Epithelial cell of prostate (primary cell): ENCODE measurements around the gene UBASH3B.

Experiments
- DNase-seq: peaks from one replicate; pipeline ENCODE4 v3.0.0-alpha.2; 2011; ENCODE audit warnings: low read depth, low spot score
- H3K27ac ChIP-seq: fragments of 450-650 bp; 2 replicates; pipeline ENCODE4 v1.5.1; 2017; ENCODE audit warnings: mild to moderate bottlenecking

The UBASH3B gene

GRCh38 chr11:122799406-122800105 is 144.0 kb downstream of the UBASH3B start:
- DNase-seq: no peak
- H3K27ac ChIP-seq: peak overlapping the region; percentile 13

GRCh38 chr11:122802876-122803275 is 147.4 kb downstream of the UBASH3B start:
- peak overlapping the region; percentile 99 for H3K27ac ChIP-seq
- DNase-seq: no peak

GRCh38 chr11:122803306-122803705 is 147.8 kb downstream of the UBASH3B start:
- DNase-seq: peak; percentile 99
- H3K27ac ChIP-seq: peak overlapping the region; percentile 99

GRCh38 chr11:122803716-122804115 is 148.2 kb downstream of the UBASH3B start:
- peak; percentile 95 for DNase-seq
- H3K27ac ChIP-seq: peak overlapping the region; percentile 99

GRCh38 chr11:122804161-122804560 is 148.6 kb downstream of the UBASH3B start:
- peak; percentile 93 for DNase-seq
- peak overlapping the region; percentile 99 for H3K27ac ChIP-seq

- DNase-seq: peak; percentile 79
- H3K27ac ChIP-seq: peak overlapping the region; percentile 99
These were observed 149.3 kb downstream of the UBASH3B start for GRCh38 chr11:122804796-122805195.

- H3K27ac ChIP-seq: peak overlapping the region; percentile 53
These were observed 152.4 kb downstream of the UBASH3B start for GRCh38 chr11:122807731-122808477.

GRCh38 chr11:122808478-122808869 is 153.0 kb downstream of the UBASH3B start:
- DNase-seq: no peak
- peak overlapping the region; percentile 53 for H3K27ac ChIP-seq

More at GRCh38 chr11:122807731-122808477, 152.4 kb downstream of the UBASH3B start:
- DNase-seq: no peak

- H3K27ac ChIP-seq: no peak overlapping the region
- no peak for DNase-seq
These were observed 154.3 kb downstream of the UBASH3B start for GRCh38 chr11:122809866-122810265.

- peak overlapping the region; percentile 0 for H3K27ac ChIP-seq
- DNase-seq: no peak
These were observed 156.2 kb downstream of the UBASH3B start for GRCh38 chr11:122811721-122812120.

GRCh38 chr11:122812638-122813037 is 157.1 kb downstream of the UBASH3B start:
- no peak for DNase-seq
- H3K27ac ChIP-seq: no peak overlapping the region

GRCh38 chr11:122813176-122813893 is 157.8 kb downstream of the UBASH3B start:
- H3K27ac ChIP-seq: peak overlapping the region; percentile 88

GRCh38 chr11:122813894-122814270 is 158.4 kb downstream of the UBASH3B start:
- peak overlapping the region; percentile 88 for H3K27ac ChIP-seq
- DNase-seq: no peak

More at GRCh38 chr11:122813176-122813893, 157.8 kb downstream of the UBASH3B start:
- no peak for DNase-seq

GRCh38 chr11:122814401-122814800 is 158.9 kb downstream of the UBASH3B start:
- H3K27ac ChIP-seq: peak overlapping the region; percentile 88
- no peak for DNase-seq

- peak overlapping the region; percentile 88 for H3K27ac ChIP-seq
- no peak for DNase-seq
These were observed 160.4 kb downstream of the UBASH3B start for GRCh38 chr11:122815900-122816299.

GRCh38 chr11:122816761-122817520 is 161.4 kb downstream of the UBASH3B start:
- H3K27ac ChIP-seq: peak overlapping the region; percentile 88
- DNase-seq: peak; percentile 77

- DNase-seq: no peak
- no peak overlapping the region for H3K27ac ChIP-seq
These were observed 164.6 kb downstream of the UBASH3B start for GRCh38 chr11:122820158-122820557.

GRCh38 chr11:122821169-122821568 is 165.6 kb downstream of the UBASH3B start:
- DNase-seq: no peak
- H3K27ac ChIP-seq: no peak overlapping the region

GRCh38 chr11:122822241-122822640 is 166.7 kb downstream of the UBASH3B start:
- H3K27ac ChIP-seq: no peak overlapping the region
- no peak for DNase-seq

- H3K27ac ChIP-seq: no peak overlapping the region
- DNase-seq: no peak
These were observed 168.0 kb downstream of the UBASH3B start for GRCh38 chr11:122823564-122823963.
